HepG2 (cell line): Measurements from ENCODE around the gene PRDX4. TPM values are rescaled to one million over a fixed set of nuclear protein-coding genes. Genes with fewer than 3 reads are reported as not detected.

ENCODE experiments used
- ATAC-seq: fragments of 200-7000 bp; cut with Tn5 transposase; 3 replicates; pipeline ENCODE4 v1.9.1; 2020; ENCODE audit warnings: mild to moderate bottlenecking, moderate library complexity
- BruUV-seq: library from RNA; stranded (reverse); fragments of 400-500 nt; replicated peaks from 2 replicates; lab custom pipeline; 2021; lab: Mats Ljungman, UMichigan
- CTCF ChIA-PET: fragments of 300-600 bp; formaldehyde crosslinking; extraction: SDS; loops from one replicate; lab custom pipeline; 2021; ENCODE audit warnings: low total read pairs, inconsistent platforms, low intra/inter-chr PET ratio; lab: Yijun Ruan, JAX
- POLR2A ChIA-PET: fragments of 350-600 bp; sonication (Branson Sonifier 250); formaldehyde crosslinking; loops from one replicate; lab custom pipeline; 2020; ENCODE audit warnings: antibody characterized with exemption, inconsistent platforms; lab: Yijun Ruan, JAX
- DNase-seq: peaks from one replicate; pipeline ENCODE4 v3.0.0-alpha.2; 2015; ENCODE audit warnings: low spot score
- FAIRE-seq: peaks from 3 replicates; lab custom pipeline; 2011; peaks lifted over from hg19 to GRCh38; lab: Jason Lieb, UNC
- H2AFZ ChIP-seq: one replicate; pipeline ENCODE4 v1.6.1; 2011; ENCODE audit warnings: low read length, inconsistent platforms
- H3K27ac ChIP-seq: fragments of 300-600 bp; 3 replicates; pipeline ENCODE4 v1.8.0; 2011; ENCODE audit warnings: mixed run types, mild to moderate bottlenecking, mixed read lengths, low read length, inconsistent platforms; ENCODE audit not compliant: insufficient read depth; ENCODE audit errors: extremely low read length
- H3K27me3 ChIP-seq, 2 experiments: fragments of 200-600 bp in 1 of 2; 2 replicates in 1 of 2; 3 replicates in 1 of 2; pipeline versions ENCODE4 v1.6.0 to v1.8.0; 2011; ENCODE audit warnings: low read length in 2 of 2, mild to moderate bottlenecking in 2 of 2, moderate library complexity in 2 of 2, inconsistent platforms in 1 of 2; ENCODE audit not compliant: insufficient read depth in 2 of 2, control insufficient read depth in 1 of 2
- H3K36me3 ChIP-seq, 2 experiments: fragments of 200-600 bp in 1 of 2; replicated peaks in 1 of 2; 2 replicates in 1 of 2; 3 replicates in 1 of 2; pipeline versions ENCODE4 v1.5.1 to v1.8.0; 2011; ENCODE audit warnings: low read length in 2 of 2, inconsistent platforms in 1 of 2; ENCODE audit not compliant: insufficient read depth in 2 of 2, control insufficient read depth in 1 of 2
- H3K4me1 ChIP-seq: 2 replicates; pipeline ENCODE4 v1.5.1; 2012; ENCODE audit warnings: low read length, inconsistent platforms; ENCODE audit not compliant: insufficient read depth
- H3K4me2 ChIP-seq: 2 replicates; pipeline ENCODE4 v1.6.0; 2011; ENCODE audit warnings: low read depth, low read length, inconsistent platforms
- H3K4me3 ChIP-seq, 3 experiments: fragments of 200-600 bp in 1 of 3; sonication (generic), shearing (Covaris generic) in 1 of 3; replicated peaks in 1 of 3; 2 replicates each; pipeline ENCODE4 v1.5.1; 2011 to 2016; ENCODE audit warnings: low read length in 3 of 3, inconsistent platforms in 2 of 3, low read depth in 2 of 3, mild to moderate bottlenecking in 2 of 3, control low read depth in 1 of 3, mixed read lengths in 1 of 3; ENCODE audit not compliant: insufficient read depth in 1 of 3
- H3K79me2 ChIP-seq: one replicate; pipeline ENCODE4 v1.6.1; 2011; ENCODE audit warnings: low read length, inconsistent platforms; ENCODE audit not compliant: insufficient read depth
- H3K9ac ChIP-seq: 2 replicates; pipeline ENCODE4 v1.6.0; 2011; ENCODE audit warnings: mild to moderate bottlenecking, low read depth, low read length, inconsistent platforms; ENCODE audit not compliant: insufficient read depth
- H3K9me3 ChIP-seq: 2 replicates; pipeline ENCODE4 v1.5.1; 2012; ENCODE audit warnings: mild to moderate bottlenecking, low read length
- H4K20me1 ChIP-seq: 2 replicates; pipeline ENCODE4 v1.6.0; 2011; ENCODE audit warnings: inconsistent platforms, mild to moderate bottlenecking, low read length, moderate library complexity; ENCODE audit not compliant: insufficient read depth
- CAMTA2 ChIP-seq: sonication (generic); formaldehyde crosslinking; IDR thresholded peaks from 2 replicates; pipeline ENCODE4 v1.4.0; 2020; ENCODE audit warnings: mild to moderate bottlenecking, missing genetic modification reagents, borderline replicate concordance
- CREB1 ChIP-seq, 2 experiments: fragments of 450-650 bp in 1 of 2; IDR thresholded peaks; 2 replicates each; pipeline ENCODE4 v1.6.1; 2016 to 2017; ENCODE audit warnings: control low read depth in 1 of 2, mild to moderate bottlenecking in 1 of 2, missing compliant biosample characterization in 1 of 2, missing genetic modification characterization in 1 of 2
- FOXP1 ChIP-seq, 2 experiments: fragments of 450-650 bp in 1 of 2; IDR thresholded peaks; 2 replicates each; pipeline ENCODE4 v1.6.1; 2017 to 2018; ENCODE audit warnings: antibody characterized with exemption in 1 of 2
- GTF2F1 ChIP-seq: fragments of 150-350 bp; IDR thresholded peaks from 2 replicates; pipeline ENCODE4 v1.6.1; 2014; ENCODE audit warnings: low read length
- HMGA1 ChIP-seq: sonication (generic); formaldehyde crosslinking; conservative IDR thresholded peaks from 2 replicates; pipeline ENCODE4 v1.4.0; 2020; ENCODE audit warnings: missing genetic modification reagents
- IRF9 ChIP-seq: sonication (generic); formaldehyde crosslinking; IDR thresholded peaks from 2 replicates; pipeline ENCODE4 v1.8.0; 2022; ENCODE audit warnings: missing genetic modification reagents, mild to moderate bottlenecking, borderline replicate concordance
- RAD51 ChIP-seq: fragments of 450-650 bp; IDR thresholded peaks from 2 replicates; pipeline ENCODE4 v1.6.1; 2016; ENCODE audit warnings: borderline replicate concordance
- STAT5B ChIP-seq: sonication (generic); formaldehyde crosslinking; IDR thresholded peaks from 2 replicates; pipeline ENCODE4 v1.4.0; 2020; ENCODE audit warnings: missing genetic modification reagents
- TAF15 ChIP-seq: fragments of 200-400 bp; formaldehyde crosslinking; IDR thresholded peaks from one replicate; pipeline ENCODE4 v1.6.1; 2018; ENCODE audit warnings: mild to moderate bottlenecking, low read depth, low read length; ENCODE audit not compliant: poor library complexity, severe bottlenecking
- ZNF350 ChIP-seq: sonication (generic); formaldehyde crosslinking; IDR thresholded peaks from 2 replicates; pipeline ENCODE4 v1.4.0; 2020; ENCODE audit warnings: mild to moderate bottlenecking, low read depth, missing genetic modification reagents, borderline replicate concordance
- ZNF354B ChIP-seq: sonication (generic); formaldehyde crosslinking; IDR thresholded peaks from 2 replicates; pipeline ENCODE4 v1.8.0; 2022; ENCODE audit warnings: mild to moderate bottlenecking, missing genetic modification reagents
- WGBS: methylation state at CpG from one replicate; pipeline ENCODE4 v1.1.6; 2017; ENCODE audit warnings: low lambda C conversion rate; 5-methylcytosine and 5-hydroxymethylcytosine counted together
- in situ Hi-C: cut with HindIII; loops from 2 replicates; pipeline ENCODE4 v1.10.0; 2017; ENCODE audit warnings: low pct_unique_long_range_greater_than_20kb; ENCODE audit not compliant: extremely low pct_ligation_motif_present
- intact Hi-C: fragments of 100-400 bp; cut with micrococcal nuclease; formaldehyde crosslinking; loops from one replicate; pipeline ENCODE4 v1.10.0; 2022; ENCODE audit not compliant: unreplicated experiment
- polyA plus RNA-seq, 8 experiments: library from polyadenylated mRNA; depleted of rRNA in 3 of 8; stranded (reverse) in 7 of 8; unstranded in 1 of 8; fragments of >200 nt; fragmentation: Illumina TruSeq in 4 of 8; extraction: Trizol in 4 of 8; gene quantifications; 2 replicates each; pipeline versions ENCODE4 v1.2.1 to v1.2.3, GENCODE V29; 2011 to 2016; ENCODE audit warnings: low read depth in 4 of 8, missing spikeins in 1 of 8, mixed read lengths in 1 of 8; ENCODE audit not compliant: insufficient read depth in 1 of 8
- total RNA-seq, 5 experiments: library from RNA; depleted of rRNA; stranded (reverse); fragments of >200 nt; fragmentation: Illumina TruSeq; extraction: Trizol; gene quantifications; 2 replicates each; pipeline ENCODE4 v1.2.3, GENCODE V29; 2016; ENCODE audit warnings: low read depth in 1 of 5

Gene PRDX4
- total and polyA plus RNA-seq, 2 of the 13 experiments (the other 11 are each of a cell fraction or from before 2014, with no cell fraction given), result 217 to 252 TPM

- Histone ChIP-seq H3K9ac (no peak overlapping the region), H3K27me3 (no peaks in the 10 kb centered on the region), H4K20me1 (no peaks in the 10 kb centered on the region), H3K79me2 (no peaks in the 10 kb centered on the region), H3K27ac (no peak overlapping the region), H3K9me3 (no peaks in the 10 kb centered on the region), H3K36me3 (no peaks in the 10 kb centered on the region), H2AFZ (no peak overlapping the region), H3K4me2 (no peak overlapping the region), H3K4me1 (no peaks in the 10 kb centered on the region), H3K4me3 (no peak overlapping the region)
- no peak for TF ChIP-seq GTF2F1
- TF ChIP-seq HMGA1, result no peak
- no peak for TF ChIP-seq CAMTA2
- TF ChIP-seq ZNF350 (CRISPR knock-in tag), result no peak
- TF ChIP-seq RAD51, result no peak
- TF ChIP-seq IRF9 (CRISPR knock-in tag), result no peak
- ChIA-PET POLR2A (no interaction called here), CTCF (no interaction called here)
- ATAC-seq (no peak), FAIRE-seq (no peak), DNase-seq (no peak)
- in situ Hi-C loops, result no loop called here
- 3% methylated on average over 4 of the region's 5 CpGs for WGBS
- intact Hi-C loops, result no loop called here
- no TSS peak for BruUV-seq
Measured at GRCh38 chrX:23621621-23622265, 45.5 kb upstream of the PRDX4 start.

- Histone ChIP-seq H3K9me3 (no peaks in the 10 kb centered on the region), H3K4me3 (no peak overlapping the region), H2AFZ (no peak overlapping the region), H3K4me1 (no peaks in the 10 kb centered on the region), H3K79me2 (no peaks in the 10 kb centered on the region), H3K9ac (no peak overlapping the region), H3K36me3 (no peaks in the 10 kb centered on the region)
- 0% methylated on average over 4 of the region's 4 CpGs for WGBS
- POLR2A ChIA-PET, result no interaction called here
- in situ Hi-C loops, result no loop called here
- intact Hi-C loops, result no loop called here
- TF ChIP-seq ZNF354B (CRISPR knock-in tag), result no peak
- no peak for TF ChIP-seq STAT5B (CRISPR knock-in tag)
- no peak for TF ChIP-seq TAF15
- TF ChIP-seq FOXP1 (IDR thresholded peaks at IDR 0.05), result no peak
- no peak for TF ChIP-seq FOXP1 (CRISPR knock-in tag; IDR thresholded peaks at IDR 0.05)
- no peak for TF ChIP-seq CREB1 (IDR thresholded peaks at IDR 0.05)
- no peak for TF ChIP-seq CREB1 (CRISPR knock-in tag; IDR thresholded peaks at IDR 0.05)
- TF ChIP-seq, all 625 proteins: peak for 0
- ATAC-seq, result no peak
- Histone ChIP-seq H4K20me1 (no peaks in the 10 kb centered on the region), H3K4me2 (no peak overlapping the region), H3K27me3 (no peaks in the 10 kb centered on the region), H3K27ac (no peak overlapping the region)
- DNase-seq, result no peak
- FAIRE-seq, result no peak
- CTCF ChIA-PET, result no interaction called here
- BruUV-seq, result no TSS peak
Measured at GRCh38 chrX:23623797-23624196, 43.5 kb upstream of the PRDX4 start.
